Measurements from ENCODE around the gene LY9. TPM values are rescaled to one million over a fixed set of nuclear protein-coding genes. Genes with fewer than 3 reads are reported as not detected.

The LY9 gene
- total and polyA plus RNA-seq, 2 experiments from 2014 or later, result not detected

GRCh38 chr1:160850541-160850940, 54.6 kb downstream of the LY9 start:
- H2AFZ ChIP-seq, result no peak overlapping the region

DNA sequence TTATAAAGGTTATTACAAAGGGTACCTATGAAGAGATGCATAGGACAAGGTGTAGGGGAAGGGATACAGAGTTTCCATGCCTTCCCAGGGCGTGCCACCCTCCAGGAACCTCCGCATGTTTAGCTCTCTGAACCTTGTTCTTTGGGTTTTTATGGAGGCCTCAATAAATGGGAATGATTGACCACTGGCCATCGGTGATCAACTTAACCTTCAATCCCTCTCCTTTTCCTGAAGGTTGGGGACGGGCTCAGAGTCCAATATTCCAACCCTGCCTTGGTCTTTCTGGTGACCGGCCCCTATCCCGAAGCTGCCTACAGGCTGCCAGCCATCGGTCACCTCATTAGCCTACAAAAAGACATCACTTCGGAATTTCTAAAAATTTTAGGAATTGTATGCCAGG, 55.0 kb downstream of the LY9 start:
- Histone ChIP-seq H3K4me3 (no peak overlapping the region), H3K79me2 (replicated peaks; ENCODE audit: insufficient read depth) (no peaks in the 10 kb centered on the region), H4K20me1 (replicated peaks; ENCODE audit: insufficient read depth) (no peaks in the 10 kb centered on the region), H3K4me1 (ENCODE audit: insufficient read depth) (no peaks in the 10 kb centered on the region), H3K36me3 (ENCODE audit: insufficient read depth) (no peaks in the 10 kb centered on the region), H3K4me2 (no peak overlapping the region), H3K27me3 (ENCODE audit: insufficient read depth) (no peaks in the 10 kb centered on the region), H2AFZ (no peak overlapping the region), H3K27ac (ENCODE audit: low read depth) (no peak overlapping the region), H3F3A (replicated peaks; ENCODE audit: low read depth) (no peaks in the 10 kb centered on the region), H3K9me2 (ENCODE audit: insufficient read depth) (peaks cover 7% of the 10 kb centered on the region)
- no peak overlapping the region for H3K27ac Mint-ChIP-seq
- no peaks in the 10 kb centered on the region for H3K4me1 Mint-ChIP-seq
- peaks cover 3% of the 10 kb centered on the region for H3K27me3 Mint-ChIP-seq (ENCODE audit: insufficient read depth, low read depth, poor library complexity)
- no peaks in the 10 kb centered on the region for H3K36me3 Mint-ChIP-seq (ENCODE audit: low read depth)
- TF ChIP-seq EZH2phosphoT487 (IDR thresholded peaks at IDR 0.05; ENCODE audit: unreplicated experiment) (no peak), CTCF (conservative IDR thresholded peaks at IDR 0.05; ENCODE audit: low read depth in 2 of 2) (no peak)
- TF ChIP-seq, protein P1, sequence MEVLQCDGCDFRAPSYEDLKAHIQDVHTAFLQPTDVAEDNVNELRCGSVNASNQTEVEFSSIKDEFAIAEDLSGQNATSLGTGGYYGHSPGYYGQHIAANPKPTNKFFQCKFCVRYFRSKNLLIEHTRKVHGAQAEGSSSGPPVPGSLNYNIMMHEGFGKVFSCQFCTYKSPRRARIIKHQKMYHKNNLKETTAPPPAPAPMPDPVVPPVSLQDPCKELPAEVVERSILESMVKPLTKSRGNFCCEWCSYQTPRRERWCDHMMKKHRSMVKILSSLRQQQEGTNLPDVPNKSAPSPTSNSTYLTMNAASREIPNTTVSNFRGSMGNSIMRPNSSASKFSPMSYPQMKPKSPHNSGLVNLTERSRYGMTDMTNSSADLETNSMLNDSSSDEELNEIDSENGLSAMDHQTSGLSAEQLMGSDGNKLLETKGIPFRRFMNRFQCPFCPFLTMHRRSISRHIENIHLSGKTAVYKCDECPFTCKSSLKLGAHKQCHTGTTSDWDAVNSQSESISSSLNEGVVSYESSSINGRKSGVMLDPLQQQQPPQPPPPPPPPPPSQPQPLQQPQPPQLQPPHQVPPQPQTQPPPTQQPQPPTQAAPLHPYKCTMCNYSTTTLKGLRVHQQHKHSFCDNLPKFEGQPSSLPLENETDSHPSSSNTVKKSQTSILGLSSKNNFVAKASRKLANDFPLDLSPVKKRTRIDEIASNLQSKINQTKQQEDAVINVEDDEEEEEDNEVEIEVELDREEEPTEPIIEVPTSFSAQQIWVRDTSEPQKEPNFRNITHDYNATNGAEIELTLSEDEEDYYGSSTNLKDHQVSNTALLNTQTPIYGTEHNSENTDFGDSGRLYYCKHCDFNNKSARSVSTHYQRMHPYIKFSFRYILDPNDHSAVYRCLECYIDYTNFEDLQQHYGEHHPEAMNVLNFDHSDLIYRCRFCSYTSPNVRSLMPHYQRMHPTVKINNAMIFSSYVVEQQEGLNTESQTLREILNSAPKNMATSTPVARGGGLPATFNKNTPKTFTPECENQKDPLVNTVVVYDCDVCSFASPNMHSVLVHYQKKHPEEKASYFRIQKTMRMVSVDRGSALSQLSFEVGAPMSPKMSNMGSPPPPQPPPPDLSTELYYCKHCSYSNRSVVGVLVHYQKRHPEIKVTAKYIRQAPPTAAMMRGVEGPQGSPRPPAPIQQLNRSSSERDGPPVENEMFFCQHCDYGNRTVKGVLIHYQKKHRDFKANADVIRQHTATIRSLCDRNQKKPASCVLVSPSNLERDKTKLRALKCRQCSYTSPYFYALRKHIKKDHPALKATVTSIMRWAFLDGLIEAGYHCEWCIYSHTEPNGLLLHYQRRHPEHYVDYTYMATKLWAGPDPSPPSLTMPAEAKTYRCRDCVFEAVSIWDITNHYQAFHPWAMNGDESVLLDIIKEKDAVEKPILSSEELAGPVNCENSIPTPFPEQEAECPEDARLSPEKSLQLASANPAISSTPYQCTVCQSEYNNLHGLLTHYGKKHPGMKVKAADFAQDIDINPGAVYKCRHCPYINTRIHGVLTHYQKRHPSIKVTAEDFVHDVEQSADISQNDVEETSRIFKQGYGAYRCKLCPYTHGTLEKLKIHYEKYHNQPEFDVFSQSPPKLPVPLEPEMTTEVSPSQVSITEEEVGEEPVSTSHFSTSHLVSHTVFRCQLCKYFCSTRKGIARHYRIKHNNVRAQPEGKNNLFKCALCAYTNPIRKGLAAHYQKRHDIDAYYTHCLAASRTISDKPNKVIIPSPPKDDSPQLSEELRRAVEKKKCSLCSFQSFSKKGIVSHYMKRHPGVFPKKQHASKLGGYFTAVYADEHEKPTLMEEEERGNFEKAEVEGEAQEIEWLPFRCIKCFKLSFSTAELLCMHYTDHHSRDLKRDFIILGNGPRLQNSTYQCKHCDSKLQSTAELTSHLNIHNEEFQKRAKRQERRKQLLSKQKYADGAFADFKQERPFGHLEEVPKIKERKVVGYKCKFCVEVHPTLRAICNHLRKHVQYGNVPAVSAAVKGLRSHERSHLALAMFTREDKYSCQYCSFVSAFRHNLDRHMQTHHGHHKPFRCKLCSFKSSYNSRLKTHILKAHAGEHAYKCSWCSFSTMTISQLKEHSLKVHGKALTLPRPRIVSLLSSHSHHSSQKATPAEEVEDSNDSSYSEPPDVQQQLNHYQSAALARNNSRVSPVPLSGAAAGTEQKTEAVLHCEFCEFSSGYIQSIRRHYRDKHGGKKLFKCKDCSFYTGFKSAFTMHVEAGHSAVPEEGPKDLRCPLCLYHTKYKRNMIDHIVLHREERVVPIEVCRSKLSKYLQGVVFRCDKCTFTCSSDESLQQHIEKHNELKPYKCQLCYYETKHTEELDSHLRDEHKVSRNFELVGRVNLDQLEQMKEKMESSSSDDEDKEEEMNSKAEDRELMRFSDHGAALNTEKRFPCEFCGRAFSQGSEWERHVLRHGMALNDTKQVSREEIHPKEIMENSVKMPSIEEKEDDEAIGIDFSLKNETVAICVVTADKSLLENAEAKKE (CRISPR knock-in tag; IDR thresholded peaks at IDR 0.05), result no peak
- no peaks in the 10 kb centered on the region for H3K9me3 Mint-ChIP-seq
- ATAC-seq, result no peak
- no peak for DNase-seq (ENCODE audit: low spot score)
- no peak overlapping the region for H3K4me3 Mint-ChIP-seq

More at GRCh38 chr1:160850541-160850940, 54.6 kb downstream of the LY9 start:
- H3K4me2 ChIP-seq, result no peak overlapping the region
- Mint-ChIP-seq H3K4me3 (no peak overlapping the region), H3K36me3 (ENCODE audit: low read depth) (no peaks in the 10 kb centered on the region), H3K27me3 (ENCODE audit: insufficient read depth, low read depth, poor library complexity) (peaks cover 3% of the 10 kb centered on the region), H3K27ac (no peak overlapping the region), H3K9me3 (no peaks in the 10 kb centered on the region), H3K4me1 (no peaks in the 10 kb centered on the region)
- TF ChIP-seq ETS1 (IDR thresholded peaks at IDR 0.05), result no peak
- no peak for TF ChIP-seq STAT1 (IDR thresholded peaks at IDR 0.05; ENCODE audit: unreplicated experiment)
- TF ChIP-seq ZNF114 (CRISPR knock-in tag; IDR thresholded peaks at IDR 0.05), result no peak
- TF ChIP-seq ZNF331 (CRISPR knock-in tag; IDR thresholded peaks at IDR 0.05; ENCODE audit: low read depth), result no peak
- no peak for DNase-seq (ENCODE audit: low spot score)
- H3K9me2 ChIP-seq (ENCODE audit: insufficient read depth), result peaks cover 5% of the 10 kb centered on the region
- H4K20me1 ChIP-seq (replicated peaks; ENCODE audit: insufficient read depth), result no peaks in the 10 kb centered on the region
- ATAC-seq, result no peak
- no peaks in the 10 kb centered on the region for H3K27me3 ChIP-seq (ENCODE audit: insufficient read depth)
- no peak overlapping the region for H3K27ac ChIP-seq (ENCODE audit: low read depth)
- H3F3A ChIP-seq (replicated peaks; ENCODE audit: low read depth), result no peaks in the 10 kb centered on the region
- no peaks in the 10 kb centered on the region for H3K4me1 ChIP-seq (ENCODE audit: insufficient read depth)
- H3K36me3 ChIP-seq (ENCODE audit: insufficient read depth), result no peaks in the 10 kb centered on the region
- H3K4me3 ChIP-seq, result no peak overlapping the region
- no peaks in the 10 kb centered on the region for H3K79me2 ChIP-seq (replicated peaks; ENCODE audit: insufficient read depth)

All from GM23338 (cell line).